A673 (cell line): ENCODE measurements around the gene PRKACG. TPM values are rescaled to one million over a fixed set of nuclear protein-coding genes. Genes with fewer than 3 reads are reported as not detected.

Experiments used
- BruUV-seq: library from RNA; stranded (reverse); fragments of 400-500 nt; replicated peaks from 2 replicates; lab custom pipeline; 2021; lab: Mats Ljungman, UMichigan
- CTCF ChIA-PET: fragments of 300-600 bp; sonication (Branson Sonifier 250); formaldehyde crosslinking; loops from one replicate; lab custom pipeline; 2022; ENCODE audit warnings: antibody characterized with exemption; lab: Charles Lee
- POLR2A ChIA-PET: fragments of 300-600 bp; sonication (Branson Sonifier 250); formaldehyde crosslinking; loops from one replicate; lab custom pipeline; 2022; ENCODE audit warnings: antibody characterized with exemption; ENCODE audit not compliant: low non-redundant PET; lab: Charles Lee
- DNase-seq: peaks from one replicate; pipeline ENCODE4 v3.0.0-alpha.2; 2015; ENCODE audit warnings: low spot score
- H3K27ac ChIP-seq: fragments of 200-600 bp; sonication (generic); 2 replicates; pipeline ENCODE4 v1.5.1; 2016; ENCODE audit warnings: mixed run types, low read depth, mild to moderate bottlenecking, mixed read lengths, antibody characterized with exemption, low read length; ENCODE audit not compliant: poor library complexity, severe bottlenecking
- H3K27me3 ChIP-seq: fragments of 200-600 bp; sonication (generic); replicated peaks from 2 replicates; pipeline ENCODE4 v1.6.1; 2017; ENCODE audit warnings: mixed run types, low read depth, mild to moderate bottlenecking, mixed read lengths, antibody characterized with exemption, low read length; ENCODE audit not compliant: insufficient read depth, poor library complexity
- H3K36me3 ChIP-seq: fragments of 200-600 bp; sonication (generic); 2 replicates; pipeline ENCODE4 v1.6.1; 2016; ENCODE audit warnings: mixed run types, mild to moderate bottlenecking, mixed read lengths, antibody characterized with exemption, low read length; ENCODE audit not compliant: insufficient read depth, poor library complexity, severe bottlenecking
- H3K4me1 ChIP-seq: fragments of 200-600 bp; sonication (generic); 2 replicates; pipeline ENCODE4 v1.6.1; 2017; ENCODE audit warnings: mixed run types, mild to moderate bottlenecking, mixed read lengths, antibody characterized with exemption, low read length; ENCODE audit not compliant: insufficient read depth, poor library complexity, severe bottlenecking
- H3K4me3 ChIP-seq: fragments of 200-600 bp; sonication (generic); 2 replicates; pipeline ENCODE4 v1.5.1; 2016; ENCODE audit warnings: low read depth, mixed run types, mild to moderate bottlenecking, mixed read lengths, low read length; ENCODE audit not compliant: poor library complexity, severe bottlenecking
- H3K9me3 ChIP-seq: fragments of 200-600 bp; sonication (generic); 2 replicates; pipeline ENCODE4 v1.6.1; 2016; ENCODE audit warnings: mixed run types, low read depth, mild to moderate bottlenecking, mixed read lengths, antibody characterized with exemption, low read length; ENCODE audit not compliant: poor library complexity, severe bottlenecking
- CTCF ChIP-seq: fragments of 300-800, 200-600 bp; sonication (generic); conservative IDR thresholded peaks from 2 replicates; pipeline ENCODE4 v1.5.1; 2017; ENCODE audit warnings: low read depth, mild to moderate bottlenecking, antibody characterized with exemption, low read length, moderate library complexity, mixed read lengths
- EZH2 ChIP-seq: fragments of 200-600 bp; sonication (generic); IDR thresholded peaks from 2 replicates; pipeline ENCODE4 v1.6.1; 2017; ENCODE audit warnings: borderline replicate concordance, low read depth, mild to moderate bottlenecking, mixed read lengths, antibody characterized with exemption, low read length; ENCODE audit not compliant: poor library complexity, severe bottlenecking
- intact Hi-C: fragments of 100-400 bp; cut with micrococcal nuclease; formaldehyde crosslinking; loops from one replicate; pipeline ENCODE4 v1.10.0; 2022; ENCODE audit not compliant: unreplicated experiment
- total RNA-seq: library from RNA; stranded (reverse); gene quantifications from 2 replicates; pipeline ENCODE4 v1.2.3, GENCODE V29; 2021

PRKACG gene
- total RNA-seq, 1 experiment from 2014 or later, result not detected

- intact Hi-C loops, result loop anchor here (1.0 kb wide), 1 partner anchor 415 kb away; no protein-coding TSS in a partner anchor
- DNase-seq, result peak; percentile 78
- POLR2A ChIA-PET, result no interaction called here
Measured at GRCh38 chr9:68999393-69000105, 14.4 kb downstream of the PRKACG start.

GRCh38 chr9:68998812-68999211 lies 15.1 kb downstream of the PRKACG start:
- CTCF ChIA-PET, result interaction anchor here (1.1 kb wide), 1 partner anchor 415 kb away, joined by 4 read pairs; no protein-coding TSS in a partner anchor
- Histone ChIP-seq H3K4me3 (no peak overlapping the region), H3K27ac (no peak overlapping the region), H3K4me1 (no peaks in the 10 kb centered on the region), H3K27me3 (peaks cover 40% of the 10 kb centered on the region), H3K36me3 (no peaks in the 10 kb centered on the region), H3K9me3 (no peaks in the 10 kb centered on the region)
- POLR2A ChIA-PET, result no interaction called here
- TF ChIP-seq EZH2 (no peak), CTCF (no peak)
- no peak for DNase-seq
- intact Hi-C loops, result loop anchor here (1.0 kb wide), 1 partner anchor 415 kb away; no protein-coding TSS in a partner anchor
- no TSS peak for BruUV-seq

More at GRCh38 chr9:68999393-69000105, 14.4 kb downstream of the PRKACG start:
- CTCF ChIA-PET, result interaction anchor here (0.6 to 1.1 kb wide), 4 partner anchors 24 to 416 kb away, joined by 3 to 4 read pairs (median 4); no protein-coding TSS in a partner anchor
- Histone ChIP-seq H3K4me3 (no peak overlapping the region), H3K27ac (no peak overlapping the region), H3K27me3 (peaks cover 47% of the 10 kb centered on the region), H3K9me3 (no peaks in the 10 kb centered on the region), H3K4me1 (no peaks in the 10 kb centered on the region), H3K36me3 (no peaks in the 10 kb centered on the region)
- TF ChIP-seq EZH2 (no peak), CTCF (peak; percentile 82)
- no TSS peak for BruUV-seq

- Histone ChIP-seq H3K36me3 (no peaks in the 10 kb centered on the region), H3K9me3 (no peaks in the 10 kb centered on the region), H3K27me3 (peaks cover 36% of the 10 kb centered on the region), H3K4me3 (no peak overlapping the region), H3K27ac (no peak overlapping the region), H3K4me1 (no peaks in the 10 kb centered on the region)
- ChIA-PET CTCF (no interaction called here), POLR2A (no interaction called here)
- no peak for DNase-seq
- BruUV-seq, result no TSS peak
- TF ChIP-seq CTCF (no peak), EZH2 (no peak)
- intact Hi-C loops, result no loop called here
Measured at GRCh38 chr9:68998385-68998784, 15.5 kb downstream of the PRKACG start.
